ENCODE measurements around the gene ADAMTSL3.

Gene ADAMTSL3

DNA sequence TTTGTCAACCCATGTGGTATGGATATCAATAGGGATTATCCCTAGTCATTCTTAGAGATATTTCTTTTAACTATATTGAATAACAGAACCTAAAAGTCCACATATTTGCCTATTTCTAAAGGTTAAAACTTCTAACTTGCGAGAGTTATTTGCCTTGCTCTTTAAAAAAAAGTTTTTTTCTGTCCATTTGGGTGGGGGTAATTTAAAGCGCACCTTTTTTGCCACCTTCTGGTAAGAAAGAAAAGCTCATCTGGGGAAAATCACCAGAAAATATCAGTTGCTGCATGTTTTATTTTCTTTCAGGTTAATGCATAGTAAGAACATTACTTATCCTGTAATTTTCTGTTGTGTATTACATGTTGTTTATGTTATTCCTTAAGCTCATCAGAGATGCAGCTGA is 339.7 kb downstream of the ADAMTSL3 start:
- Histone ChIP-seq H3K4me3 (ENCODE audit: low read length) (no peak overlapping the region), H3K4me1 (ENCODE audit: insufficient read depth, low read length) (no peaks in the 10 kb centered on the region), H3K27me3 (ENCODE audit: insufficient read depth, low read length) (no peaks in the 10 kb centered on the region), H3K9ac (ENCODE audit: low read depth, low read length) (no peak overlapping the region), H3K9me3 (ENCODE audit: insufficient read depth, low read depth, low read length) (no peaks in the 10 kb centered on the region), H3K27ac (ENCODE audit: low read length) (no peak overlapping the region), H3K36me3 (ENCODE audit: insufficient read depth, low read depth, low read length) (no peaks in the 10 kb centered on the region)

DNA sequence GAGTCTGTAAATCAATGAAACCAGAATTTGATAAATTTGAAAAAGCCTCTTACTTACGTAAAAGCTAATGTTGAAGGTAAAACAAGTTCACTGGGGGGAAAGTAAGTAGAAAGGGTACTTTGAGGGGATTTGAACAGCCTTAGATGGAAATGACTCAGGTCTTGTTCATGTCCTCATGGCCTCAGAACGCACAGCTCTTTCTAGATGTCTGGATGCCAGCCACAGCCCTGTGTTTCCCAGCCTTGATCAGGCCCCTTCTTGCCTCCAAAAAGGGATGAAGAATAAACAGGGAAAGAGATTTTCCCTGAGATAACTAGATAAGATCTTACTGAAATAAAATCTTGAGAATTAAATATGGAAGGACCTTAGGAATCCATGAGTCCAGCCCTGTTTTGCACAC is 344.6 kb downstream of the ADAMTSL3 start:
- no peaks in the 10 kb centered on the region for H3K9me3 ChIP-seq (ENCODE audit: insufficient read depth, low read depth, low read length)
- no peaks in the 10 kb centered on the region for H3K4me1 ChIP-seq (ENCODE audit: insufficient read depth, low read length)

DNA sequence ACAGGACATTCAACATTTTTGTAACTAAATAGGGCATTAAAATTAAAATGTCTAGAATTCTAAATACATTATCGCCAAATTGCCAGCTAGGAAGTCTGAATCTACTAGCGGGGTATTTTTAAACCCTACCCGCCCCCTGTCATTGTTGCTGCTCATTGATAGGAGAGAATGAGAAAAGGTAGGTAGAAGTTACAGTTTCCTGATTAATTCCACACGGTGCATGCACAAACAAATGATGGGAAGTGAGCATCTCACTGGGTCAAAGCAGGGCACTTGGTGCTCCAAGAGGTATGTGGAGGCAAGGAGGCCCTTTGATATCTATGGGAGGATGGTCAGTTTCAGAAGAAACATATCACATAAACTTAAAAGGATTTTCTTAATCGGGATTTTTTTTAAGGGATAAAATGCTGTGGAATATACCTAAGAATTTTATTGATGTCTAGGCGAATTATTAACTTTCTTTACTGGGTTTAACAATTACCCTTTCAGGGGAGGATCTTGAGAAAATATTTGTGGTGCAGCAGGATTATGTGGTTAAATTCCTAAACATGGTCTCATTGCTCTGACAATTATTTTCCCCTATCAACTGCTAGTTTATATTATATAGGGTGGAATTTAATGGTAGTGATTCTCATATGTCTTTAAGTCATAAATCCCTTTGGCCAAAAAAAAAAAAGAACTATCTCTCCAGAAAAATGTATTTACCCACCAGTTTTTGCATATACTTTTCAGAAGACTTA is 345.6 kb downstream of the ADAMTSL3 start:
- no peaks in the 10 kb centered on the region for H3K27me3 ChIP-seq (ENCODE audit: insufficient read depth, low read length)
- no peak overlapping the region for H3K9ac ChIP-seq (ENCODE audit: low read depth, low read length)
- no peaks in the 10 kb centered on the region for H3K9me3 ChIP-seq (ENCODE audit: insufficient read depth, low read depth, low read length)
- H3K36me3 ChIP-seq (ENCODE audit: insufficient read depth, low read depth, low read length) = no peaks in the 10 kb centered on the region
- no peak overlapping the region for H3K27ac ChIP-seq (ENCODE audit: low read length)
- H3K4me3 ChIP-seq (ENCODE audit: low read length) = no peak overlapping the region
- H3K4me1 ChIP-seq (ENCODE audit: insufficient read depth, low read length) = no peaks in the 10 kb centered on the region

More for the DNA sequence above, 344.6 kb downstream of the ADAMTSL3 start:
- Histone ChIP-seq H3K36me3 (ENCODE audit: insufficient read depth, low read depth, low read length) (no peaks in the 10 kb centered on the region), H3K27ac (ENCODE audit: low read length) (no peak overlapping the region), H3K27me3 (ENCODE audit: insufficient read depth, low read length) (no peaks in the 10 kb centered on the region), H3K4me3 (ENCODE audit: low read length) (no peak overlapping the region), H3K9ac (ENCODE audit: low read depth, low read length) (no peak overlapping the region)

DNA sequence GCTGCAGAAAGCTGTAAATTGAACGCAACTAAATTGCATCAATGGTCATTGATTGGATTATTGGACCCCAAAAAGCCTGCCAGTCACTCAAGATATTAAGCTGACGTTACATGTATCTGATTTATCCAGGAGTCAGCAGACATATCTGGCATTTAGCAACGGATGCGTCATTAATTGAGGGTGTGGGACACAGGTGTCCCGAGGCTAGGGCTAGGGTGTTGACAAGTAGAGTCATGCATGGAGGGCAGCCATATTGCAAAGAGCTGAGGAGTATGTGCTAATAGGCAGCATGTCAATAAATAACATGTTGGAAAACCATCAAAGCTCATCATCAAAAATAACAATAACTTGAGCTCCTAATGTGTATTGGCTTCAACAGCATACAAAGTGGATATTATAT is 347.1 kb downstream of the ADAMTSL3 start:
- H3K4me1 ChIP-seq (ENCODE audit: insufficient read depth, low read length) = no peaks in the 10 kb centered on the region
- H3K9me3 ChIP-seq (ENCODE audit: insufficient read depth, low read depth, low read length) = no peaks in the 10 kb centered on the region
- H3K4me3 ChIP-seq (ENCODE audit: low read length) = no peak overlapping the region
- no peaks in the 10 kb centered on the region for H3K27me3 ChIP-seq (ENCODE audit: insufficient read depth, low read length)
- H3K9ac ChIP-seq (ENCODE audit: low read depth, low read length) = no peak overlapping the region
- H3K27ac ChIP-seq (ENCODE audit: low read length) = no peak overlapping the region
- H3K36me3 ChIP-seq (ENCODE audit: insufficient read depth, low read depth, low read length) = no peaks in the 10 kb centered on the region

DNA sequence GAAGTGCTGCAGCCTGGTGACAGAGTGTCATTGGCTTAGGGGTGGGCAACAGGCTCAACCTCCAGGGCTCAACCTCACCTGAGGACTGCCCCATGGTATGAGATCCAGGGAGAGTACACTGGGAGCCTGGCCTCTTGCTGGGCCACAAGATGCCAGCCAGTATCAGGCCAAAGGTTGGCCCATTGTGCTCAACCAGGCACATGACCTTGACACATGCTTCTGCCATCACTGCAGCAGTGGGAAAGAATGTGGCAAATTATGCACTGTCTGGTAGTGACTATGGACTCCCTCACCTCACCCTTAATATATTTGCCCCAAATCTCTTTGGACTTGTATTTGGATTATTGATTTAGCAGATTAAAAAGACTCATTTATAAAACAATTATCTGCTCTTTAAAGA is 347.7 kb downstream of the ADAMTSL3 start:
- Histone ChIP-seq H3K27me3 (ENCODE audit: insufficient read depth, low read length) (no peaks in the 10 kb centered on the region), H3K27ac (ENCODE audit: low read length) (no peak overlapping the region), H3K36me3 (ENCODE audit: insufficient read depth, low read depth, low read length) (no peaks in the 10 kb centered on the region), H3K9ac (ENCODE audit: low read depth, low read length) (no peak overlapping the region), H3K9me3 (ENCODE audit: insufficient read depth, low read depth, low read length) (no peaks in the 10 kb centered on the region), H3K4me1 (ENCODE audit: insufficient read depth, low read length) (no peaks in the 10 kb centered on the region), H3K4me3 (ENCODE audit: low read length) (no peak overlapping the region)

DNA sequence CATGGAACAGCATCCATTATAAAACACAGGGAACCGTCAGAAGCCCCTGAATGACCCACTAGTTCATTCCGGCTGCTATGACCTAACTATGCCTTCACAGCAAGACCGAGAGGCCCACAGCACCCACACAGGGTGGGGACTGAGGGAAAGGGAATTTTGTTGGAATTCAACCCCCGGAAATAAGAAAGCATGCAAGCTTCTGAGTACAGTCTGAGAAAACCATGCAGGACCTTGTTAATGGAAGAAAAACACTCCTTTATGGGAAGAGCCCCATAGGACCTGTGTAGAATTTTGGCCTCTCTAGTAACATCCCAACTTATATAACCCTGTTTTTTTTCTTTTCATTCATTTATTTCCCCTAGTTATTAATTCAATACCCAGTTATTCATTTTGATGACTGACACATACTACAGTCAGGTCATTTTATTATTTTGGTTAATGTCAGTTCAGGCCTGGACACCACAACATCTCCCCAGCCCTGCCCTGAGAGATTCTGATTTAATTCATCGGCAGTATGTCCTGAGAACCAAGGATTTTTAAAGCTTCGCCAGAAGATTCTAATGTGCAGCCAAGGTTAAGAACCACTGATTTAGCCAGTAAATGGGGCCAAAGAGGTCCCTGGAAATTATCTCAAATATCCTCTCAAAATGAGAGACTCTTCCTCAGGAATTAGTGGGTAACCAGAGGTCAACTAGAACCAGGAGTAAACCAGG is 350.0 kb downstream of the ADAMTSL3 start:
- no peak overlapping the region for H3K4me3 ChIP-seq (ENCODE audit: low read length)
- H3K27me3 ChIP-seq (ENCODE audit: insufficient read depth, low read length) = no peaks in the 10 kb centered on the region
- no peaks in the 10 kb centered on the region for H3K36me3 ChIP-seq (ENCODE audit: insufficient read depth, low read depth, low read length)
- no peak overlapping the region for H3K9ac ChIP-seq (ENCODE audit: low read depth, low read length)
- no peaks in the 10 kb centered on the region for H3K9me3 ChIP-seq (ENCODE audit: insufficient read depth, low read depth, low read length)
- H3K27ac ChIP-seq (ENCODE audit: low read length) = no peak overlapping the region
- H3K4me1 ChIP-seq (ENCODE audit: insufficient read depth, low read length) = no peaks in the 10 kb centered on the region

DNA sequence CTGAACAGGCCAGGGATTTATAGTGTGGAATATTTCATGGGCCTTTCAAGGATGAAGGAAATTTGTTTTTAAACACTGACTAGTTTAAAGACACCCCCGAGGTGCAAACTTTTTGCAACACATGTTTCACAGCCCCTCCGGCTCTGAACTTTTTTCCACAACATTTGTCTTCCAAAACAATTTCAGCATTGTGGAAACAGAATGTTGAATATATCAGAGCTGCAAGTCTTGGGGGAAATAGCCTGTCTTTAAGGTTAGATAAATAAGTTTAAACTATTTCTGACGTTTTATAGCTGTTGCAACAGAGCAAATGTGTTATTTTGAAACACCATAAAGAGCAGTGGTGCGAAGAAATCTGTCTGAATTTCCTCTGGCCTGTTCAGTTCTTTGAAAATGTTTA is 352.5 kb downstream of the ADAMTSL3 start:
- Histone ChIP-seq H3K27ac (ENCODE audit: low read length) (no peak overlapping the region), H3K4me3 (ENCODE audit: low read length) (no peak overlapping the region), H3K27me3 (ENCODE audit: insufficient read depth, low read length) (no peaks in the 10 kb centered on the region), H3K36me3 (ENCODE audit: insufficient read depth, low read depth, low read length) (no peaks in the 10 kb centered on the region), H3K4me1 (ENCODE audit: insufficient read depth, low read length) (no peaks in the 10 kb centered on the region), H3K9ac (ENCODE audit: low read depth, low read length) (no peak overlapping the region), H3K9me3 (ENCODE audit: insufficient read depth, low read depth, low read length) (no peaks in the 10 kb centered on the region)

DNA sequence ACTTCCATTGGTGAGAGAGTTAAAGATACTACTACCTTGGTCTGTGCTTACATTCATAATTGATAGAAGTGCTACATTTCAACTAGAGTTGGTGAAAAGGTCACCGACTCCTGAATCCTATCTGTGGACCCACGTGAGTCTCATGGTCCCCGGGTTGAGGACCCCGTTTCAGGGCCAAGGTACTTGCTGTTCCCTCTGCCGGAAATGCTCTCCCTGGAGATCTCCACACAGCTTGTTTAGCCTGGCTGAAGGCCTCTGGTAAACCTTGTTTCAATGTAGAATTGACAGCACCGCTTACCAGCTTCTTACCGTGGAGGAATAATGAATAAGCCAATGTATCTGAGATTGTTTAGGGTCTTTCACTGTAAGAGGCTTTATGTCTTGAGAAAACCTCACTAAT is 355.7 kb downstream of the ADAMTSL3 start:
- Histone ChIP-seq H3K9ac (ENCODE audit: low read depth, low read length) (no peak overlapping the region), H3K4me1 (ENCODE audit: insufficient read depth, low read length) (no peaks in the 10 kb centered on the region), H3K27me3 (ENCODE audit: insufficient read depth, low read length) (no peaks in the 10 kb centered on the region), H3K4me3 (ENCODE audit: low read length) (no peak overlapping the region), H3K9me3 (ENCODE audit: insufficient read depth, low read depth, low read length) (no peaks in the 10 kb centered on the region), H3K36me3 (ENCODE audit: insufficient read depth, low read depth, low read length) (no peaks in the 10 kb centered on the region), H3K27ac (ENCODE audit: low read length) (no peak overlapping the region)

DNA sequence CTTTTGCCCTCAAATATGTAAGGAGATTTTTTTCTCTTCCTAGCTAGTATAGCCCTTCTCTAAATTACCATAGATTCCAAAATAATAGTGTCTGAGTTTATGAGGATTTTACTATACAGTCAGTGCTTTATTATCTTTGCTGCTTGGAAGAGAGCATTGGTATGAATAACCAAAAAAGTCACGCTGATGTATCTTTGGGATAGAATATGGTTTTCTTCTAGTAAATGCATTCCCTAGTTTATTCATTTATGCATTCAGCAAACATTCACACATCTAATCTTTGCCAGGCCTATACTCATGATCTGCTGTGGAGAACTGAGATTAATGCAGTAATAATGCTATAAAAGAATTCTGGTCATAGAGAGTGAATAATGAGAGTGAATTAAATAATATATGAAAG is 356.3 kb downstream of the ADAMTSL3 start:
- Histone ChIP-seq H3K36me3 (ENCODE audit: insufficient read depth, low read depth, low read length) (no peaks in the 10 kb centered on the region), H3K9ac (ENCODE audit: low read depth, low read length) (no peak overlapping the region), H3K27me3 (ENCODE audit: insufficient read depth, low read length) (no peaks in the 10 kb centered on the region), H3K27ac (ENCODE audit: low read length) (no peak overlapping the region), H3K9me3 (ENCODE audit: insufficient read depth, low read depth, low read length) (no peaks in the 10 kb centered on the region), H3K4me3 (ENCODE audit: low read length) (no peak overlapping the region), H3K4me1 (ENCODE audit: insufficient read depth, low read length) (no peaks in the 10 kb centered on the region)

DNA sequence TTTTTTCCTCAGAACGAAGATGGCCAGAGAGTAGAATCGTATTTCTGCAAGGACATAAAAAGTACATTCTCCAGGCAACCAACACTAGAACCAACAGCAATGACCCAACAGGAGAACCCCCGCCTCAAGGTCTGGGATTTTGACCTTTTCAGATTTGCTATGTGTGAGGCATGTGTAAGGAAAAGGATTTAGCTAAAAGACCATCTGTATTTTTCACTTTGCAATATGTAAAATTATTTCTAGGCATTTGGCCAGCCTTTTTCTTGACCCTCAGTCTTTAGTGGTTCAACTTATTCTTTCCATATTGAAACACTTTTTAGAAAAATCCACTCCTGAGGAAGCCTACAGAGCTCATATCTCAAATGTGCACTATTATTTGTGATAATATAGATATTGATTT is 362.4 kb downstream of the ADAMTSL3 start:
- no peak overlapping the region for H3K9ac ChIP-seq (ENCODE audit: low read depth, low read length)
- H3K4me1 ChIP-seq (ENCODE audit: insufficient read depth, low read length) = no peaks in the 10 kb centered on the region
- no peak overlapping the region for H3K27ac ChIP-seq (ENCODE audit: low read length)
- no peaks in the 10 kb centered on the region for H3K36me3 ChIP-seq (ENCODE audit: insufficient read depth, low read depth, low read length)
- H3K27me3 ChIP-seq (ENCODE audit: insufficient read depth, low read length) = no peaks in the 10 kb centered on the region
- H3K9me3 ChIP-seq (ENCODE audit: insufficient read depth, low read depth, low read length) = no peaks in the 10 kb centered on the region
- H3K4me3 ChIP-seq (ENCODE audit: low read length) = no peak overlapping the region

DNA sequence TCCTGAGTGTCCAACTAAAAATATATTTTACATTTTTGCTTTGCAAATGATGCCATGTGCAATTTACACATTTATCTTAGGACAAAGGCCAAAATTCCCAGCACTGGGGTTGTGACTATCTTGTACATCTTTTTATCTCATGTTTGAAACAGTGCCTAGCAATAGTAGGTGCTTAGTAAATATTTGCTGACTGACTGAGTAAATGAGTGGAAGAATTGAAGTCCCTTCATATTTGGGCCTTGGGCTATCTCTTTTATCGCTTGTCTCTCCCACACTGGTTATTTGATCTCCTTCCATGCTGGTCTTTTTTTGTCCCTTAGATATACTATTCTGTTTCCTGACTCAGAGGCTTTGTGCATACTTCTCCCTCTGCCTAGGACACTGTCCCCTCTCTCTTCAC is 368.6 kb downstream of the ADAMTSL3 start:
- Histone ChIP-seq H3K9ac (ENCODE audit: low read depth, low read length) (no peak overlapping the region), H3K27ac (ENCODE audit: low read length) (no peak overlapping the region), H3K9me3 (ENCODE audit: insufficient read depth, low read depth, low read length) (no peaks in the 10 kb centered on the region), H3K4me1 (ENCODE audit: insufficient read depth, low read length) (no peaks in the 10 kb centered on the region), H3K36me3 (ENCODE audit: insufficient read depth, low read depth, low read length) (no peaks in the 10 kb centered on the region), H3K27me3 (ENCODE audit: insufficient read depth, low read length) (no peaks in the 10 kb centered on the region), H3K4me3 (ENCODE audit: low read length) (no peak overlapping the region)

DNA sequence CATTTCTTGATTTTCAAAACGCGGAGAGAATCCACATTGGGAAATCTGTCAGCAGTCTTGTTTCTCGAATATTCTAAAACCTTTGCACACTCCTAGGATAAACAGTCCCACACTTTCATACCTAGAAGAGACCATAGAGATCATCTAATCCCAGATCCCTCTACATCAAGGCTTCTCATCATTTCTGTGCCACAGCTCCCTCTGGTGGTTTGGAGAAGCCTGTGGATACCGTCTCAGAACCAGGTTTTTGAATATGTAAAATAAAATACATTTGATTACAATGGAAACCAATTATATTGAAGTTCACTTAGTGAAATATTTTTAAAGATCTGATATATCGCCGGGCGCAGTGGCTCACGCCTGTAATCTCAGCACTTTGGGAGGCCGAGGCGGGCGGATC is 369.7 kb downstream of the ADAMTSL3 start:
- Histone ChIP-seq H3K36me3 (ENCODE audit: insufficient read depth, low read depth, low read length) (no peaks in the 10 kb centered on the region), H3K4me1 (ENCODE audit: insufficient read depth, low read length) (no peaks in the 10 kb centered on the region), H3K27me3 (ENCODE audit: insufficient read depth, low read length) (no peaks in the 10 kb centered on the region), H3K9me3 (ENCODE audit: insufficient read depth, low read depth, low read length) (no peaks in the 10 kb centered on the region), H3K4me3 (ENCODE audit: low read length) (no peak overlapping the region), H3K27ac (ENCODE audit: low read length) (no peak overlapping the region), H3K9ac (ENCODE audit: low read depth, low read length) (no peak overlapping the region)
